ENCODE data around the gene PLEKHA5.

DNA sequence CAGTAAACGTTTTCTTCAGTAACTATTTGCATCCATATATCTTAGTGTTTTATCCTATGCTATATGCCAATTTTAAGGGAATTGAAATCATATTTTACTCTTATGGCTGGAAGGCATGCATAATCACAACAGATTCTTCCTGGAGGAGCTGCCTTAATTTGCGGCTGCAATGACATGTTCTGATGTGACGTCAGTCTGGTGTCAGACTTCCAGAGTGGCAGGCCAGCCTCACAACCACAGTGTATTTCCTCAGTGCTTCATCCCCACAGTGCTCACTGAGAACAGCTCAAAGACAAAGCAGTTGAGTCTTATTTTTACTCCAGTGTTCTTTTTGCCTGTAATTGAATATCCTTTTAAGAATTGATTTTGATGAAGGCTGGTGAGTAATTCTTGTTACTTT, 107.1 kb downstream of the PLEKHA5 start:
- TF ChIP-seq, protein P1, sequence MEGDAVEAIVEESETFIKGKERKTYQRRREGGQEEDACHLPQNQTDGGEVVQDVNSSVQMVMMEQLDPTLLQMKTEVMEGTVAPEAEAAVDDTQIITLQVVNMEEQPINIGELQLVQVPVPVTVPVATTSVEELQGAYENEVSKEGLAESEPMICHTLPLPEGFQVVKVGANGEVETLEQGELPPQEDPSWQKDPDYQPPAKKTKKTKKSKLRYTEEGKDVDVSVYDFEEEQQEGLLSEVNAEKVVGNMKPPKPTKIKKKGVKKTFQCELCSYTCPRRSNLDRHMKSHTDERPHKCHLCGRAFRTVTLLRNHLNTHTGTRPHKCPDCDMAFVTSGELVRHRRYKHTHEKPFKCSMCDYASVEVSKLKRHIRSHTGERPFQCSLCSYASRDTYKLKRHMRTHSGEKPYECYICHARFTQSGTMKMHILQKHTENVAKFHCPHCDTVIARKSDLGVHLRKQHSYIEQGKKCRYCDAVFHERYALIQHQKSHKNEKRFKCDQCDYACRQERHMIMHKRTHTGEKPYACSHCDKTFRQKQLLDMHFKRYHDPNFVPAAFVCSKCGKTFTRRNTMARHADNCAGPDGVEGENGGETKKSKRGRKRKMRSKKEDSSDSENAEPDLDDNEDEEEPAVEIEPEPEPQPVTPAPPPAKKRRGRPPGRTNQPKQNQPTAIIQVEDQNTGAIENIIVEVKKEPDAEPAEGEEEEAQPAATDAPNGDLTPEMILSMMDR (IDR thresholded peaks at IDR 0.05; ENCODE audit: low read depth, low read length): no peak
- TF ChIP-seq EZH2phosphoT487 (IDR thresholded peaks at IDR 0.05; ENCODE audit: low read depth): no peak

All from OCI-LY3 (cell line).